Duodenal mucosa (tissue), 2 donors: ENCODE data around the gene MYO7B.

Experiments used
- H3K27ac ChIP-seq: one replicate; pipeline ENCODE4 v1.7.0; 2013; ENCODE audit warnings: low read depth, low read length
- H3K27me3 ChIP-seq, 2 donors: one replicate each; pipeline ENCODE4 v1.7.0; 2013; ENCODE audit warnings: low read length in 2 of 2, control low read depth in 1 of 2; ENCODE audit not compliant: insufficient read depth in 2 of 2, control insufficient read depth in 1 of 2
- H3K36me3 ChIP-seq, 2 donors: one replicate each; pipeline ENCODE4 v1.7.0; 2013; ENCODE audit warnings: low read length in 2 of 2, control low read depth in 1 of 2; ENCODE audit not compliant: insufficient read depth in 2 of 2, control insufficient read depth in 1 of 2
- H3K4me1 ChIP-seq, 2 donors: one replicate each; pipeline ENCODE4 v1.7.0; 2013; ENCODE audit warnings: low read length in 2 of 2, control low read depth in 1 of 2; ENCODE audit not compliant: insufficient read depth in 2 of 2, control insufficient read depth in 1 of 2
- H3K4me3 ChIP-seq, 2 donors: one replicate each; pipeline ENCODE4 v1.7.0; 2013; ENCODE audit warnings: low read length in 2 of 2, low read depth in 1 of 2
- H3K9ac ChIP-seq, 2 donors: one replicate each; pipeline ENCODE4 v1.7.0; 2013; ENCODE audit warnings: low read length in 2 of 2, low read depth in 1 of 2
- H3K9me3 ChIP-seq, 2 donors: one replicate each; pipeline ENCODE4 v1.7.0; 2013; ENCODE audit warnings: low read length in 2 of 2, control low read depth in 1 of 2; ENCODE audit not compliant: control insufficient read depth in 1 of 2

MYO7B gene

DNA sequence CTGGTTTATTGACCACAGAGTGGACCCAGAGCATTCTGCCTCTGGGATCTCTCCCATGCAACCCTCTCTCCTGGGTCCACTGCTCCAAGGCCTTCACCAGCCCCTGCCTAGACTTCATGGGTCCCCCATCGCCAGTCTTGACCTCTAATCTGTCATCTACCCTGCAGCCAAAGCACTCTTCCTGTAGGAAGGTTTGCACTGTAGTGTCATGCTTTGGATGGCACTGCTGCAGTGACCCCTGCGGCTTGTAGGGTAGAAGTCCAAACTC, 41.7 kb downstream of the MYO7B start:
- Histone ChIP-seq H3K36me3 (peaks cover 33 to 55% of the 10 kb centered on the region in 2 donors), H3K4me3 (no peak overlapping the region), H3K27me3 (no peaks in the 10 kb centered on the region), H3K9me3 (no peaks in the 10 kb centered on the region), H3K9ac (no peak overlapping the region), H3K4me1 (no peaks in the 10 kb centered on the region), H3K27ac (no peak overlapping the region)

- no peaks in the 10 kb centered on the region for H3K27me3 ChIP-seq
- peaks cover 33 to 58% of the 10 kb centered on the region in 2 donors for H3K36me3 ChIP-seq
- no peaks in the 10 kb centered on the region for H3K9me3 ChIP-seq
- H3K4me3 ChIP-seq: no peak overlapping the region
- no peak overlapping the region for H3K27ac ChIP-seq
- H3K9ac ChIP-seq: no peak overlapping the region
- H3K4me1 ChIP-seq: no peaks in the 10 kb centered on the region
Measured at GRCh38 chr2:127577503-127577902, 42.0 kb downstream of the MYO7B start.

GRCh38 chr2:127577973-127578372, 42.5 kb downstream of the MYO7B start:
- Histone ChIP-seq H3K27me3 (no peaks in the 10 kb centered on the region), H3K4me3 (no peak overlapping the region), H3K36me3 (peaks cover 29 to 62% of the 10 kb centered on the region in 2 donors), H3K9me3 (no peaks in the 10 kb centered on the region), H3K4me1 (no peaks in the 10 kb centered on the region), H3K27ac (no peak overlapping the region), H3K9ac (no peak overlapping the region)

GRCh38 chr2:127578411-127578810, 42.9 kb downstream of the MYO7B start:
- H3K4me1 ChIP-seq: no peaks in the 10 kb centered on the region
- H3K27ac ChIP-seq: no peak overlapping the region
- peaks cover 25 to 61% of the 10 kb centered on the region in 2 donors for H3K36me3 ChIP-seq
- H3K27me3 ChIP-seq: no peaks in the 10 kb centered on the region
- H3K4me3 ChIP-seq: no peak overlapping the region
- H3K9ac ChIP-seq: no peak overlapping the region
- H3K9me3 ChIP-seq: no peaks in the 10 kb centered on the region

- Histone ChIP-seq H3K27ac (no peak overlapping the region), H3K4me3 (no peak overlapping the region), H3K36me3 (peaks cover 28 to 61% of the 10 kb centered on the region in 2 donors), H3K27me3 (no peaks in the 10 kb centered on the region), H3K4me1 (no peaks in the 10 kb centered on the region), H3K9me3 (no peaks in the 10 kb centered on the region), H3K9ac (no peak overlapping the region)
Measured at GRCh38 chr2:127579231-127579630, 43.7 kb downstream of the MYO7B start.

DNA sequence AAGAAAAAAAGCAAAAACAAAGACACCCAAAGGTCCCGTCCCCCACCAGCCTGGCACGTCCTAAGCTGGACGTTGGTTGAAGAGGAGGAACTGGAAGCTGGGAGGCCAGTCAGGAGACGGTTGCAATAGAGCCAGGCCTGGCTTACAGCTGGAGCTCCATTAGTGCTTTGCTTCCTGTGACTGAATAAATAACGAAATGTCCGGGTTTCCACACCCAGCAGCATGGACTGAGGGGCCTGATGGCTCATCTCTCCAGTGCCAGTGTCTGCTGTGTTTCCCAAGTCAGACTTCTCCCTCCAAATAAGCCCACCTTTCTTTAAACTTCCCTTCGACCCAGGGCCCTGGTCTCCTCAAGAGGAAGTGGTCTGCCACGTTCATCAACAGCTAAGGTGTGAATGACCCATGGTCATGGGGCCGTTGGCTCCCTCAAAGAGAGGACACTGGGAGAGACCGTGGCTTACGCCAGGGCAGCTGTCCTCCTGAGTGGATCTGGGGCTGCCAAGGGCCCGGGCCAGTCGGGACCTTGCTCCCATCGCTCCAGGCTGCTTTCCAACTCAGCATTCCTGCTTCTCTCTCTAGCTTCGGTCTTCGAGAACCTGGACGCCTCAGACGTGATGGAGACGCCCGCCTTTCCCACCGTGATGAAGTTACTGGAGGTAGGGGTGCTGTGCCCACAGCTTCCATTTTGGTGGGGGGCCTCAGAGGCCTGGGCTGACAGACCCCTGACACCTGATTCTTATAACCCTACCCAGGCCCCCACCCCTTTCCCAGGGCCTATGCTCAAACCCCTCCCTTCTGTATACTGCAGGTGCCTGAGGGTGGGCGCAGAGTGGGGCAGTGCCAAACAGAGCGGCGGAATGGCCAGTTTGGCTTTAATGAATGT, 44.9 kb downstream of the MYO7B start:
- Histone ChIP-seq H3K27me3 (no peaks in the 10 kb centered on the region), H3K9me3 (no peaks in the 10 kb centered on the region), H3K4me1 (no peaks in the 10 kb centered on the region), H3K9ac (no peak overlapping the region), H3K36me3 (peaks cover 25 to 61% of the 10 kb centered on the region in 2 donors), H3K4me3 (no peak overlapping the region), H3K27ac (no peak overlapping the region)

DNA sequence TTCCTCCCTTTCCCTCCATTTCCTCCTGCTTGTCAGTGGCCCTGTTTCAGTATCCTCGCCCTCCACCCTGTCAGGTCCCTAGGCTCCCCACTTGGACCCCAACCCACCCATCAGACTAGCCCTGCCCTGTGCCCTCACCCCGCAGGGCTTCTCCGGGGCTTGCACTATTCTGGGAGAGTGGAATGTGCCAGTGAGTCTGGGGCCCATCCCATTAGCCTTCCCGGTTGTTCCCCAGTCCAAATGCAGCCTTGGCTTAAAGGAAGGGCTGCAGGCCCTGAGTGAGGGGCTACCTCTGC, 45.5 kb downstream of the MYO7B start:
- Histone ChIP-seq H3K27ac (no peak overlapping the region), H3K9me3 (no peaks in the 10 kb centered on the region), H3K36me3 (peaks cover 25 to 64% of the 10 kb centered on the region in 2 donors), H3K27me3 (no peaks in the 10 kb centered on the region), H3K4me3 (no peak overlapping the region), H3K9ac (no peak overlapping the region), H3K4me1 (no peaks in the 10 kb centered on the region)

- Histone ChIP-seq H3K4me3 (no peak overlapping the region), H3K9ac (no peak overlapping the region), H3K27ac (no peak overlapping the region), H3K9me3 (no peaks in the 10 kb centered on the region), H3K4me1 (no peaks in the 10 kb centered on the region), H3K27me3 (no peaks in the 10 kb centered on the region), H3K36me3 (peaks cover 25 to 64% of the 10 kb centered on the region in 2 donors)
Measured at GRCh38 chr2:127581516-127582490, 46.3 kb downstream of the MYO7B start.

GRCh38 chr2:127582863-127583861, 47.7 kb downstream of the MYO7B start:
- H3K36me3 ChIP-seq: peaks cover 20 to 64% of the 10 kb centered on the region in 2 donors
- no peaks in the 10 kb centered on the region for H3K27me3 ChIP-seq
- H3K4me3 ChIP-seq: no peak overlapping the region
- no peak overlapping the region for H3K9ac ChIP-seq
- no peaks in the 10 kb centered on the region for H3K4me1 ChIP-seq
- no peaks in the 10 kb centered on the region for H3K9me3 ChIP-seq
- no peak overlapping the region for H3K27ac ChIP-seq
